Measurements from ENCODE around the gene ZC3H8.

- TF ChIP-seq CTCF (IDR thresholded peaks at IDR 0.05; ENCODE audit: low read length) (no peak), EZH2 (IDR thresholded peaks at IDR 0.05; ENCODE audit: borderline replicate concordance, low read length) (no peak)
These were observed 21.3 kb upstream of the ZC3H8 start for GRCh38 chr2:112275887-112276773.
